Endodermal cell (in vitro differentiated cells): ENCODE results near the gene NDUFAF8. TPM values are rescaled to one million over a fixed set of nuclear protein-coding genes. Genes with fewer than 3 reads are reported as not detected.

Experiments used
- DNase-seq: peaks from one replicate; pipeline ENCODE4 v3.0.0-alpha.2; 2017
- H3K27ac ChIP-seq: 2 replicates; pipeline ENCODE4 v1.5.1; 2013; ENCODE audit warnings: mild to moderate bottlenecking, low read depth, low read length, moderate library complexity
- H3K27me3 ChIP-seq: 2 replicates; pipeline ENCODE4 v1.6.1; 2013; ENCODE audit warnings: mild to moderate bottlenecking, low read length, moderate library complexity; ENCODE audit not compliant: insufficient read depth, control insufficient read depth, poor library complexity, severe bottlenecking
- H3K36me3 ChIP-seq: 2 replicates; pipeline ENCODE4 v1.7.0; 2013; ENCODE audit warnings: mild to moderate bottlenecking, low read length, moderate library complexity; ENCODE audit not compliant: control insufficient read depth, insufficient read depth
- H3K4me1 ChIP-seq: one replicate; pipeline ENCODE4 v1.7.0; 2013; ENCODE audit warnings: low read length; ENCODE audit not compliant: control insufficient read depth, insufficient read depth
- H3K4me3 ChIP-seq: 2 replicates; pipeline ENCODE4 v1.5.1; 2013; ENCODE audit warnings: mild to moderate bottlenecking, low read length, moderate library complexity
- H3K9ac ChIP-seq: 2 replicates; pipeline ENCODE4 v1.6.1; 2013; ENCODE audit warnings: mild to moderate bottlenecking, low read length, moderate library complexity; ENCODE audit not compliant: poor library complexity, severe bottlenecking; ENCODE audit errors: extremely low read depth
- H3K9me3 ChIP-seq: 2 replicates; pipeline ENCODE4 v1.6.1; 2013; ENCODE audit warnings: mild to moderate bottlenecking, low read length, moderate library complexity; ENCODE audit not compliant: control insufficient read depth
- H3K27ac Mint-ChIP-seq: 2 replicates; pipeline ENCODE4 v1.8.0; 2020; ENCODE audit warnings: mixed read lengths
- H3K27me3 Mint-ChIP-seq: 2 replicates; pipeline ENCODE4 v1.8.0; 2021; ENCODE audit warnings: mild to moderate bottlenecking, mixed read lengths; ENCODE audit not compliant: insufficient read depth
- H3K36me3 Mint-ChIP-seq: 2 replicates; pipeline ENCODE4 v1.8.0; 2020; ENCODE audit warnings: low read depth, mixed read lengths
- H3K4me1 Mint-ChIP-seq: 2 replicates; pipeline ENCODE4 v1.8.0; 2020; ENCODE audit warnings: mixed read lengths
- H3K4me3 Mint-ChIP-seq: 2 replicates; pipeline ENCODE4 v1.8.0; 2020; ENCODE audit warnings: mild to moderate bottlenecking, moderate library complexity, mixed read lengths
- H3K9me3 Mint-ChIP-seq: 2 replicates; pipeline ENCODE4 v1.8.0; 2020; ENCODE audit warnings: mild to moderate bottlenecking, mixed read lengths
- CTCF ChIP-seq: fragments of 200-600 bp; sonication (generic); conservative IDR thresholded peaks from 2 replicates; pipeline ENCODE4 v1.5.0; 2021; ENCODE audit warnings: antibody characterized with exemption, mild to moderate bottlenecking
- WGBS, 2 experiments: methylation state at CpG; one replicate each; pipeline versions ENCODE4 v1.1.5 to v1.1.7; 2013; ENCODE audit warnings: missing lambda C conversion rate in 2 of 2, mixed read lengths in 1 of 2; ENCODE audit not compliant: insufficient coverage in 1 of 2, insufficient read length in 1 of 2; 5-methylcytosine and 5-hydroxymethylcytosine counted together
- total RNA-seq, 2 donors: library from RNA; stranded (reverse); fragmentation: NEBNext Ultra II Directional in 1 of 2; extraction: Animal tissue kit (Norgen Biotek cat#: 25700) in 1 of 2; gene quantifications; 2 replicates in 1 of 2; 3 replicates in 1 of 2; pipeline ENCODE4 v1.2.1, GENCODE V29; 2021

NDUFAF8 gene
- total RNA-seq, 2 donors from 2014 or later: 42.7 to 48.7 TPM

- Histone ChIP-seq H3K27ac (no peak overlapping the region), H3K4me3 (no peak overlapping the region), H3K36me3 (peaks cover 3% of the 10 kb centered on the region), H3K4me1 (no peaks in the 10 kb centered on the region), H3K27me3 (no peaks in the 10 kb centered on the region), H3K9ac (no peak overlapping the region), H3K9me3 (no peaks in the 10 kb centered on the region)
- Mint-ChIP-seq H3K4me1 (no peaks in the 10 kb centered on the region), H3K9me3 (no peaks in the 10 kb centered on the region), H3K27me3 (no peaks in the 10 kb centered on the region), H3K4me3 (no peak overlapping the region), H3K27ac (no peak overlapping the region), H3K36me3 (peaks cover 18% of the 10 kb centered on the region)
- TF ChIP-seq CTCF: no peak
- no peak for DNase-seq
- 84 to 86% methylated on average over 8 to 10 of the region's 10 CpGs for whole genome bisulfite sequencing, 2 experiments
Measured at GRCh38 chr17:81204578-81204977, 34.5 kb upstream of the NDUFAF8 start.

DNA sequence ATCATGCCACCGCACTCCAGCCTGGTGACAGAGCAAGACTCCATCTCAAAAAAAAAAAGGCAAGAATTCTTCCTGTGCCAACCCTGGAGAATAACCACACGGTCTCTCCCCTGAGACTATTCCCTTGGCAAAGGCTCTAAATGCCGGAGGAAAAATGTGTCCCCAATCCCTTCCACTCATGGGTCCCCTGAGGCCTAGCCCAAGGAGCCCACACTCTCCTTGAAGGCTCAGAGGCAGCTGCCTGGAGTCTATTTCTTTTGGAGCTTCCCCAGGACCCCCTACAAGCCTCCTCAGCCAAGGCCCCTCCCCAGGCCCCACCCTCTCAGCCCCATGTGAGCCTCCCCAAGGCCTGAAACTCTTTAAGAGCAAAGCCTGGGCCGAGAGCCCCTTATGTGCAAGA lies 33.0 kb upstream of the NDUFAF8 start:
- DNase-seq: no peak
- Histone ChIP-seq H3K9me3 (no peaks in the 10 kb centered on the region), H3K9ac (no peak overlapping the region), H3K27me3 (no peaks in the 10 kb centered on the region), H3K4me3 (no peak overlapping the region), H3K27ac (no peak overlapping the region), H3K36me3 (peaks cover 3% of the 10 kb centered on the region), H3K4me1 (no peaks in the 10 kb centered on the region)
- 93 to 100% methylated on average over 4 of the region's 4 CpGs for WGBS, 2 experiments
- Mint-ChIP-seq H3K4me3 (no peak overlapping the region), H3K4me1 (no peaks in the 10 kb centered on the region), H3K36me3 (peaks cover 14% of the 10 kb centered on the region), H3K27me3 (no peaks in the 10 kb centered on the region), H3K9me3 (no peaks in the 10 kb centered on the region), H3K27ac (no peak overlapping the region)
- TF ChIP-seq CTCF: no peak

- H3K27me3 Mint-ChIP-seq: no peaks in the 10 kb centered on the region
- Histone ChIP-seq H3K9me3 (no peaks in the 10 kb centered on the region), H3K36me3 (no peaks in the 10 kb centered on the region), H3K4me3 (no peak overlapping the region), H3K27ac (no peak overlapping the region), H3K4me1 (no peaks in the 10 kb centered on the region), H3K27me3 (no peaks in the 10 kb centered on the region), H3K9ac (no peak overlapping the region)
- TF ChIP-seq CTCF: no peak
- no peaks in the 10 kb centered on the region for H3K4me1 Mint-ChIP-seq
- H3K9me3 Mint-ChIP-seq: no peaks in the 10 kb centered on the region
- H3K27ac Mint-ChIP-seq: no peak overlapping the region
- H3K4me3 Mint-ChIP-seq: no peak overlapping the region
- H3K36me3 Mint-ChIP-seq: peaks cover 11% of the 10 kb centered on the region
- WGBS, 2 experiments: 94 to 96% methylated on average over 8 to 12 of the region's 12 CpGs
- no peak for DNase-seq
Measured at GRCh38 chr17:81206657-81207056, 32.5 kb upstream of the NDUFAF8 start.
